ENCODE data around the gene CAVIN3.

The CAVIN3 gene

DNA sequence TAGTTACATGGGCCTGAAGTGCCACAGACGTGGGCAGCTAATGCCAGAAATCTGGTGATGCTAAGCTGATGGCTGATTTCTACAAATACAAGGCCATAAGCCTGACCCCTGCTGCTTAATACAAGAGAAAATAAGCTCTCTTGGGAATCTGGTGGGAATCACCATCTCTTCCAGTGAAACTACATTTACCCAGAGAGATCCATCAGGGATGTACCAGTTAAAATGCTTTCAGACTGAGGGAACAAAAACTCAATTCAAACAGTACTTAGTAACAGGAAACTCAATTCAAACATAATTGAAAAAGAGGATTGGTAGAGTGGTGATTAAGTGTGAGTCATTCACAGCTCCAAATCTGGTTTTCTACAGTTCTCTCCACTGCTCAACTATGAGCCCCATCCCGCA lies 1.7 kb upstream of the CAVIN3 start:
- Mint-ChIP-seq H3K27me3 (ENCODE audit: low read depth) (peaks cover 29% of the 10 kb centered on the region), H3K36me3 (ENCODE audit: low read depth) (no peaks in the 10 kb centered on the region), H3K27ac (peak overlapping the region; percentile 33 to 99 (median 93)), H3K4me1 (peaks cover 37% of the 10 kb centered on the region), H3K4me3 (peak overlapping the region; percentile 60 to 82 (median 80)), H3K9me3 (no peaks in the 10 kb centered on the region)
- TF ChIP-seq, protein P1, sequence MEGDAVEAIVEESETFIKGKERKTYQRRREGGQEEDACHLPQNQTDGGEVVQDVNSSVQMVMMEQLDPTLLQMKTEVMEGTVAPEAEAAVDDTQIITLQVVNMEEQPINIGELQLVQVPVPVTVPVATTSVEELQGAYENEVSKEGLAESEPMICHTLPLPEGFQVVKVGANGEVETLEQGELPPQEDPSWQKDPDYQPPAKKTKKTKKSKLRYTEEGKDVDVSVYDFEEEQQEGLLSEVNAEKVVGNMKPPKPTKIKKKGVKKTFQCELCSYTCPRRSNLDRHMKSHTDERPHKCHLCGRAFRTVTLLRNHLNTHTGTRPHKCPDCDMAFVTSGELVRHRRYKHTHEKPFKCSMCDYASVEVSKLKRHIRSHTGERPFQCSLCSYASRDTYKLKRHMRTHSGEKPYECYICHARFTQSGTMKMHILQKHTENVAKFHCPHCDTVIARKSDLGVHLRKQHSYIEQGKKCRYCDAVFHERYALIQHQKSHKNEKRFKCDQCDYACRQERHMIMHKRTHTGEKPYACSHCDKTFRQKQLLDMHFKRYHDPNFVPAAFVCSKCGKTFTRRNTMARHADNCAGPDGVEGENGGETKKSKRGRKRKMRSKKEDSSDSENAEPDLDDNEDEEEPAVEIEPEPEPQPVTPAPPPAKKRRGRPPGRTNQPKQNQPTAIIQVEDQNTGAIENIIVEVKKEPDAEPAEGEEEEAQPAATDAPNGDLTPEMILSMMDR (IDR thresholded peaks at IDR 0.05; ENCODE audit: unreplicated experiment in 3 of 3), result no peak

DNA sequence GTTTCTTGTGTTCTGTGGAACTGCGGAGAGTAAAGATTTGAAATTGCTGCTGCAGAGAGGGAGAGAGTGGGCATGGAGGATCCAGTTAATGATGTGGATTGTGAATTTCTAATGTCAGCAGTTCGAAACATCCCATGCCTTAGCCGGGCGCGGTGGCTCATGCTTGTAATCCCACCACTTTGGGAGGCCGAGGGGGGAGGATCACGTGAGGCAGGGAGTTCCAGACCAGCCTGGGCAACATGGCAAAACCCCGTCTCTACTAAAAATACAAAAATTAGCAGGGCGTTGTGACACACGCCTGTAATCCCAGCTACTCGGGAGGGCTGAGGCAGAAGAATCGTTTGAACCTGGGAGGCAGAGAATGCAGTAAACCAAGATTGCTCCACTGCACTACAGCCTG lies 1.1 kb upstream of the CAVIN3 start:
- Mint-ChIP-seq H3K27me3 (ENCODE audit: low read depth) (peaks cover 27% of the 10 kb centered on the region), H3K9me3 (no peaks in the 10 kb centered on the region), H3K4me1 (peaks cover 37% of the 10 kb centered on the region), H3K27ac (peak overlapping the region; percentile 89 to 99 (median 89)), H3K36me3 (ENCODE audit: low read depth) (no peaks in the 10 kb centered on the region), H3K4me3 (peak overlapping the region; percentile 76 to 88 (median 85))
- TF ChIP-seq, protein P1 (IDR thresholded peaks at IDR 0.05; ENCODE audit: unreplicated experiment in 3 of 3), result no peak

DNA sequence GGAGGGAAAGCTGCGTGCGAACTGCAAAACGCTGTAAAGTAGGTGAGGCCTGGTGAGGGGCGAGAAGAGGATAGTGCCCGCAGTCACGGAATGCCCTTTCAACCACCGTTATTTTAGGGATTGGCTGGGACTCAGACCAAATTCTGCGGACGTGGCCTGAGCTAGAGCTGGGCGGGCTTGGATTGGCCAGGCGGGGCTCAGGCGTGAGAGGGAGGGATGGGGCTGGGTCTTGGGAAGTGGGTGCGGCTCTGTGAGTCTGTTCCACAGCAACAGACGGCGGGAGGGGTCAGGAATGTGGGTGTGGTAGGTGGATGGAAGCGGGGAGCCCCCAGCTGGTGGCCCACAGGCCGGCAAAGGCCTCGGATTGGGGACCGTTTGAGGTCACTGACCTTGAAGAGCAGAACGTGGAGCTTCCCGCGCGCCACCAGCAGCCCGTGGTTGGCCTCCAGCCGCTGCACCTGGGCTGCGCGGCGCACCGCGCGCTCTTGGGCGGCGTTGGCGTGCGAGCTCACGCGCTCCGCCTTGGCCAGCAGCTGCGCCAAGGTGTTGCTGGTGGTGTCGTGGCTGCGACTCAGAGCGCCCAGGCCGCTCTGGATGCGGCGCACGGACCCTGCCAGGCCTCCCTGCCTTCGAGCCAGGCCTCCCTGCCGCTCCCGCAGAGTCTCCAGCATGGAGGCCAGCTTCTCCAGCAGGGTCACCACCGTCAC lies 444 bp downstream of the CAVIN3 start:
- Mint-ChIP-seq H3K9me3 (no peaks in the 10 kb centered on the region), H3K27ac (peak overlapping the region; percentile 93 to 99 (median 97)), H3K36me3 (ENCODE audit: low read depth) (no peaks in the 10 kb centered on the region), H3K27me3 (ENCODE audit: low read depth) (peaks cover 32% of the 10 kb centered on the region), H3K4me3 (peak overlapping the region; percentile 87 to 95 (median 88)), H3K4me1 (peaks cover 42% of the 10 kb centered on the region)
- TF ChIP-seq, protein P1 (IDR thresholded peaks at IDR 0.05; ENCODE audit: unreplicated experiment in 3 of 3), result no peak

DNA sequence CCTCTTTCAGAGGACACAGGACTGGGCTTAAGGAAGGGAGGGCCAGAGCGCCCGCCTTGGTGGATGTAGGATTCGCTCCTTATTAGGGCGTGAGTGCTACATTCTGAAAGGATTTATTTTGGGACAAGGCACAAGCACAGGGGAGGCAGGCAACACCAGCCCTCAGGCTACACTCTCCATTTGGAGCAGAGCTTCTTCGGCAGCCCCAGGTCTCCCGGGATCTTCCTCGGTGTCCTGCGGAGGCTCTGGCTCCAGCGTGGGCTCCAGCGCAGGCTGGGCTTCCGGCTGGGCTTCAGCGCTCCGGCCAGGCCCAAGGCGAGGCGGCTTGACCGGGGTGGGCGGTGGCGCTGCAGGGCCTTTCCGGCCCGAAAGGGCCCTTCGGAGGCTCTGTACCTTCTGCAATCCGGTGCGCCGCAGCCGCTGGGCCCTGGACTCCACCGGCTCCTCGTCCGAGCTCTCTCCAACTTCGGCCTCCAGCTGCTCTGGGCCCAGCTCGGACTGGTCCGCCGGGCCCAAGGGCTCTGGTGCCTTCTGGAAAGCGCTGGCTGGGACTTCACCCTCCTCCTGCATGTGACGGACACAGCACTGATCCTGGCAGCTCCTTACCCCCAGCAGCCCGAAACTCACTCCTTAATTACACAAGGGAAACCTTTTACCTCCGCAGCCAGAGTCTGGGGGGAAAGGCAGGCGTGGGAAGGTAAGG lies 1.1 kb downstream of the CAVIN3 start:
- peak overlapping the region; percentile 87 to 95 (median 88) for H3K4me3 Mint-ChIP-seq
- TF ChIP-seq, protein P1 (IDR thresholded peaks at IDR 0.05; ENCODE audit: unreplicated experiment in 3 of 3), result no peak
- no peaks in the 10 kb centered on the region for H3K9me3 Mint-ChIP-seq
- H3K36me3 Mint-ChIP-seq (ENCODE audit: low read depth), result no peaks in the 10 kb centered on the region
- peaks cover 42% of the 10 kb centered on the region for H3K4me1 Mint-ChIP-seq
- peaks cover 33% of the 10 kb centered on the region for H3K27me3 Mint-ChIP-seq (ENCODE audit: low read depth)
- peak overlapping the region; percentile 93 to 99 (median 97) for H3K27ac Mint-ChIP-seq

DNA sequence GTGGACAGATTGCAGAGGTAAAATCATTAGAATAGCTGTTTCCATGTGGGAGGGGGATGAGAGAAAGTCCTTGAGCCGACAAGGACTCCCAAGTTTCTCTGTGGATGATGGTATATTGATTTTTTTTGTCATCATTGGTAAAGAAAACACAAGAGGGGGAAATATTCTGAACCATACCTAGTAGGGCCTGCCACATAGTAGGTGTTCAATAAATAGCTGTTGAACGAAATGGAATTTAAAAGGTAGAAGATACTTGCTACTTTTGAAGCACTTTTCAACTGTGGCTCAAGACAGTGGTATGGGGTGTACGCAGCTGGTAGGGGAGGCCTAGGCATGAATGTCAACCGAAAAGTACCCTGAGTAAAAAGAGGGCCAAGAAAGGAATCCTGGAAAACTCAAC lies 2.1 kb downstream of the CAVIN3 start:
- peak overlapping the region; percentile 71 to 99 (median 89) for H3K27ac Mint-ChIP-seq
- H3K9me3 Mint-ChIP-seq, result no peaks in the 10 kb centered on the region
- TF ChIP-seq, protein P1 (IDR thresholded peaks at IDR 0.05; ENCODE audit: unreplicated experiment in 3 of 3), result no peak
- peaks cover 38% of the 10 kb centered on the region for H3K27me3 Mint-ChIP-seq (ENCODE audit: low read depth)
- H3K4me1 Mint-ChIP-seq, result peaks cover 42% of the 10 kb centered on the region
- H3K4me3 Mint-ChIP-seq, result peak overlapping the region; percentile 84 to 95 (median 87)
- no peaks in the 10 kb centered on the region for H3K36me3 Mint-ChIP-seq (ENCODE audit: low read depth)
